RWPE1 (cell line): ENCODE data around the gene TCF7.
A peak's percentile ranks its signal among the peaks of the same experiment; 100 is the strongest.

Experiments used
- CTCF ChIA-PET: fragments of 350-600 bp; sonication (Branson Sonifier 250); formaldehyde crosslinking; extraction: SDS; loops from one replicate; lab custom pipeline; 2021; lab: Yijun Ruan, JAX
- POLR2A ChIA-PET: fragments of 400-600 bp; formaldehyde crosslinking; extraction: SDS; loops from one replicate; lab custom pipeline; 2020; ENCODE audit warnings: antibody characterized with exemption; ENCODE audit not compliant: low non-redundant PET; lab: Yijun Ruan, JAX
- DNase-seq: peaks from one replicate; pipeline ENCODE4 v3.0.0; 2012; ENCODE audit warnings: low spot score
- H3K27ac ChIP-seq: fragments of 450-650 bp; 2 replicates; pipeline ENCODE4 v1.5.1; 2017
- TF ChIP-seq, protein P1 (sequence below): fragments of 450-650 bp; conservative IDR thresholded peaks from 2 replicates; pipeline ENCODE4 v1.5.1; 2017; ENCODE audit warnings: low read depth, mild to moderate bottlenecking

Gene TCF7

DNA sequence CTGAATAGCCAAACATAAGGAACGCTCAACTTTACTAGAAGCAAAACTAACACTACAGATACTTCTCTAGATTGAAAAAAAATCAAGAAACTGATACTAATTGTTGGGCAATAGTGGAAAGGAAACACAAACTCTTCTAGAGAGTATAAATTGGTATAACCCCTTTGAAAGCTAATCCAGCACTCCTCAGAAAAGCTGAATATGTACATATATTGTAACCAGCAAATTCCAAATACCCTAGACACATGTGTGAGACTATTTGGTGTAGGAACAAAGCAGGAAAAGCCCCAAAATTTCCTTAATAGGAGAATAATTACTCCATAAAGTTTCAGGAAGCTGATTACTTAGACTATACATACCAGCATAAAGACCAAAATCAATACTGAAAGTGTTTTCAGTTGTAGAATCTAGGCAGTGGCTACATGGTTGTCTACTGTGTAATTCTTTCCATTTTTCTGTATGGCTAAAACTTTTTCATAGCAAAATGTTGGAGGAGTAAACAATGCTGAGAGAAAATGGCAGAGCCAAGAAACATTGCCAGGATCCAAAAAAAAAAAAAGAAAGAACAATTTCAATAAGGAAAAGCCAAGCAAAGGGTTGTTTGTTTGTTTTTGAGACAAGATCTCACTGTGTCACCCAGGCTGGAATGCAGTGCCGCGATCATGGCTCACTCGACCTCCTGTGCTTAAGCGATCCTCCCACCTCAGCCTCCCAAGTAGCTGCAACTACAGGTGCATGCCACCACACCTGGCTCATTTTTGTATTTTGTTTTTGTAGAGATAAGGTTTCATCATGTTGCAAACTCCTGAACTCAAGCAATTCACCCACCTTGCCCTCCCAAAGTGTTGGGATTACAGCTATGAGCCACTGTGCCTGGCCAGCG is 47.3 kb downstream of the TCF7 start:
- DNase-seq, result no peak
- TF ChIP-seq, protein P1, sequence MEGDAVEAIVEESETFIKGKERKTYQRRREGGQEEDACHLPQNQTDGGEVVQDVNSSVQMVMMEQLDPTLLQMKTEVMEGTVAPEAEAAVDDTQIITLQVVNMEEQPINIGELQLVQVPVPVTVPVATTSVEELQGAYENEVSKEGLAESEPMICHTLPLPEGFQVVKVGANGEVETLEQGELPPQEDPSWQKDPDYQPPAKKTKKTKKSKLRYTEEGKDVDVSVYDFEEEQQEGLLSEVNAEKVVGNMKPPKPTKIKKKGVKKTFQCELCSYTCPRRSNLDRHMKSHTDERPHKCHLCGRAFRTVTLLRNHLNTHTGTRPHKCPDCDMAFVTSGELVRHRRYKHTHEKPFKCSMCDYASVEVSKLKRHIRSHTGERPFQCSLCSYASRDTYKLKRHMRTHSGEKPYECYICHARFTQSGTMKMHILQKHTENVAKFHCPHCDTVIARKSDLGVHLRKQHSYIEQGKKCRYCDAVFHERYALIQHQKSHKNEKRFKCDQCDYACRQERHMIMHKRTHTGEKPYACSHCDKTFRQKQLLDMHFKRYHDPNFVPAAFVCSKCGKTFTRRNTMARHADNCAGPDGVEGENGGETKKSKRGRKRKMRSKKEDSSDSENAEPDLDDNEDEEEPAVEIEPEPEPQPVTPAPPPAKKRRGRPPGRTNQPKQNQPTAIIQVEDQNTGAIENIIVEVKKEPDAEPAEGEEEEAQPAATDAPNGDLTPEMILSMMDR, result no peak
- ChIA-PET POLR2A (no interaction called here), CTCF (interaction anchor here (0.6 to 1.0 kb wide), 4 partner anchors 22 to 122 kb away, joined by 3 to 7 read pairs (median 6); no protein-coding TSS in a partner anchor)
- no peak overlapping the region for H3K27ac ChIP-seq

DNA sequence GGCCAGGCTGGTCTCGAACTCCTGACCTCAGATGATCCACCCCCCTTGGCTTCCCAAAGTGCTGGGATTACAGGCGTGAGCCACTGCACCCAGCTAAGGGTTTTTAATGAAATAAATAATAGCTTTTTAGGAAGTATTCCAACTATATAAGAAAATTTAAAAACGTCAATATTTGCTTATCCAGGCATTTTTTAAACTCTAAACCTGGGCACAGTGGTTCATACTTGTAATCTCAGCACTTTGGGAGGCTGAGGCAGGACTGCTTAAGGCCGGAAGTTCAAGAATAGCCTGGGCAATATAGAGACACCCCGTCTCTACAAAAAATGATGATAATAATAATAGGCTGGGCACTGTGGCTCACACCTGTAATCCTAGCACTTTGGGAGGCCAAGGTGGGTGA is 48.1 kb downstream of the TCF7 start:
- H3K27ac ChIP-seq, result no peak overlapping the region
- TF ChIP-seq, protein P1, result no peak
- CTCF ChIA-PET, result interaction anchor here (1.0 kb wide), 1 partner anchor 22 kb away, joined by 4 read pairs; no protein-coding TSS in a partner anchor
- no peak for DNase-seq
- POLR2A ChIA-PET, result no interaction called here

DNA sequence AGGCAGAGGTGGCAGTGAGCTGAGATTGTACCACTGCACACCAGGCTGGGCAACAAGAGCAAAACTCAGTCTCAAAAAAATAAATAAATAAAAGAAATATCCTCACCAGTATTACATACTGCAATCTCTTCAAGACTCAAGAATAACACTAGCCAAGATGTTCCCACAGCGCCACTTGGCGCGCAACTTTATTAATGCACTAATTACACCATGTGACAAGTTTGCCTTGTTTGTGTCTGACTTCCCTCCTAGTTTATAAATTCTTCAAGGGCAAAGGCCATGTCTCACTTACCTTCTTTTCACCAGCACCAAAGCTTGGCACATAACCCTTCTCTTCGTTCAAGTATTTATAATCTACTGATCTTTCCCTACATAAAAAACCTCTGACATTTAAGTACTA is 57.5 kb downstream of the TCF7 start:
- TF ChIP-seq, protein P1, result no peak
- no peak overlapping the region for H3K27ac ChIP-seq
- no peak for DNase-seq
- ChIA-PET POLR2A (no interaction called here), CTCF (interaction anchor here (0.9 kb wide), 1 partner anchor 27 kb away, joined by 3 read pairs; no protein-coding TSS in a partner anchor)

DNA sequence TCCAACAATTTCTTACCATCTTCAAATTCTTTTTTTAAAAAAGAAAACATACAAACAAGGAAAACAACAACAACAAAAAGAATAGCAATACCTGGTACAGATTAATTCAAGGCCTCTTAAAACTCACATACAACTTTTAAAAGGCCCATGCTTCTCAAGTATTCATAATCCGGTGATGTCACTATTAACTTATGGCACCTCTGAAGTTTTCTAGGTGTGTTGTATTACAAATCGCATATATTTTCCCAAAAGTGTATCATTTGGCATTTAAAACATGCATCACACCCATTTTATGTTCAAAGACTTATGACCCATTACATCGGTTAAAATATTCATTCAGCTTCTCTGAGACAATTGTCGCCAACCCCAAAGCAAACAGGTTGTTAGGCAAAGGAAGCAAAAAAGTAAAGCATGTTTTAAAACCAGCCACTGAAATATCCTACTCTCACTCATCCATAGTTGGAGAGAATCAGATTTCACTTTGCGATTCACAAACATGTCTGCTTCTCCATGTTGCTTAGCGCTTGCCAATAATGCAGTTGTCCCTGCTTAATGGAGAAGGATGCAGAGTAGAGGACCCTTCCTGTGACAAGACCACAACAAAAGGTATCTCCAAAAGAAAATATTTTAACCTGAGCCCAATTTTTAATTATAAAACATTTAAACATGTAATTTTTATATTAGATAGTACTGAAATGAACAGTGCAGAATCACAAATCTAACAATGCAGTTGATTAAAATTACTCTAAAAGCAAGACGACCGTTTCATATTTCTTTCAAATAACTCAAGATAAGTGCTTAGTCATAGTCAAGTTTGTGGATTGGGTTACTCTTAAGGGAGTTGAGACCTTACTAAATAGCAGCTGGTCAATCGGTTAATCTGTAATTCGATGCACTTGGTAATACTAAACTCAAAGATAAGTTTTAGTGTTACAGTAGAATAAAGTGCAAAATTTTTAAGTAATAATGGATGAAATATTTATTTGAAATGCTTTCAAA is 60.7 kb downstream of the TCF7 start:
- POLR2A ChIA-PET, result interaction anchor here (0.7 kb wide), 1 partner anchor 418 kb away, joined by 3 read pairs; no protein-coding TSS in a partner anchor
- CTCF ChIA-PET, result interaction anchor here (0.7 to 1.1 kb wide), 2 partner anchors 136 to 1022 kb away, joined by 3 to 6 read pairs; no protein-coding TSS in a partner anchor
- no peak overlapping the region for H3K27ac ChIP-seq
- peak; percentile 32 for DNase-seq
- TF ChIP-seq, protein P1, result no peak

DNA sequence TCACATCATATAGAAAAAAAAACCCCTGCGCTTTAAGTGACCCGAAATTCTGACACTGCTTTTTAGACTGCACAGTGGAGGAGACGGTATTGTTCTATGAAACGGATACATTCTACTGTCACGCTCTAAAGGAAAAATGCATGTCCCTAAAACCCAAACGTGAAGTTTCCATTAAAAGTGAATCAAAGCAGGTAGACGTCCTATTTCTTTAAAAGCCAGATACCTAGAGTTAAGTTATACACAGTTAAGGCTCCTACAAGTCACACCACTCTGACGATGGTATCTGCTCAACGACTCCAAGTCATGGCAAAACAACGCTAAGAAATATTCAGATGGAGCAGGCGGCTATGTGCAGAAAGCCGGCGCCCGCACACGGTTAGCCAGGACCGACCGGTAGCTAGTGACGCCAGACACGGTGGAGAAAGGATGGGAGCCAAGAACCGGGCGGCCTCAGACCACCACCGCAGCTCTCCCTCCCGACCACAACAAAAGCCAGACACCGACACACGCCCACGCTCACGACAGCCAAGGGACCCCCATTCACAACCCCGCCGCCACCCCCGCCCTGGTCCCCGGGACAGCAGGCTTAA is 61.5 kb downstream of the TCF7 start:
- DNase-seq, result no peak
- TF ChIP-seq, protein P1, result no peak
- CTCF ChIA-PET, result interaction anchor here (0.7 to 1.6 kb wide), 2 partner anchors 136 to 1023 kb away, joined by 3 to 5 read pairs; no protein-coding TSS in a partner anchor
- H3K27ac ChIP-seq, result peak overlapping the region; percentile 99
- POLR2A ChIA-PET, result interaction anchor here (0.5 to 0.7 kb wide), 2 partner anchors 543 to 1951 kb away, joined by 3 to 5 read pairs; no protein-coding TSS in a partner anchor
